Measurements from ENCODE around the gene COL9A2.

The COL9A2 gene

DNA sequence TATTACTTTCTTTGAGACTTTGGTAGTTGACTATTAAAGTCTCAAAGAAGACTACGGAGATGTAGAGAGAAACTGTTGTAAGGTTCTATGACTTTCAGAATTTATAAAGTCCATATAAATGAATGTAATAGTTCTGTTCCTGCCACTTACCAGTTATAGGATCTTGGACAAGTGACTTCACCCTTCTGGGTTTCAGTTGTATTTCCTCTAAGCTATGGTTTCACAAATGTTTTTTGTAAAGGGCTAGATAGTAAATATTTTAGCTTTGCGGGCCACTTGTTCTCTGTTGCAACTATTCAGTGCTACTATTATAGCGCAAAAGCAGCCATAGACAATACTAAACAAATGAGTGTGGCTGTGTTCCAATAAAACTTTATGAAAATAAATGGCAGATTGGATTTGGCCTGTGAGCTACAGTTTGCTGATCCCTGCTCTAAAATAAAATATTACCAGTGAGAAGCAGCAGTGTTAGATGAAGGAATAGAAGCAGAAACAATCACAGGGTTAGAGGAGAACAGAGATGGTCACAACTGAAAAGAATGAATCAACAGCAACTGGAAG lies 44.4 kb downstream of the COL9A2 start:
- H3K27ac ChIP-seq (ENCODE audit: low read length, poor library complexity, severe bottlenecking) = no peak overlapping the region
- H3K9ac ChIP-seq (ENCODE audit: low read length) = no peak overlapping the region
- no peak overlapping the region for H3K4ac ChIP-seq (ENCODE audit: low read depth in 1 of 2, low read length in 2 of 2)
- no peak overlapping the region for H2BK12ac ChIP-seq (ENCODE audit: low read length in 2 of 2)
- H2BK5ac ChIP-seq (ENCODE audit: low read depth, low read length, poor library complexity, severe bottlenecking) = no peak overlapping the region
- no peak for DNase-seq
- H4K91ac ChIP-seq (ENCODE audit: low read length) = no peak overlapping the region
- H3K4me1 ChIP-seq (ENCODE audit: control insufficient read depth, insufficient read depth, low read depth, low read length) = peaks cover 4% of the 10 kb centered on the region
- no peak overlapping the region for H2AK5ac ChIP-seq (ENCODE audit: low read length, severe bottlenecking)
- no peaks in the 10 kb centered on the region for H3K27me3 ChIP-seq (ENCODE audit: control insufficient read depth in 1 of 2, insufficient read depth in 1 of 2, low read length in 2 of 2)
- no peak overlapping the region for H4K8ac ChIP-seq (ENCODE audit: low read length)
- H3K36me3 ChIP-seq (ENCODE audit: control insufficient read depth in 1 of 2, insufficient read depth in 2 of 2, low read depth in 1 of 2, low read length in 2 of 2) = peaks cover 10 to 79% of the 10 kb centered on the region in 2 experiments
- 100% methylated on average over 2 of the region's 3 CpGs for WGBS
- H3K18ac ChIP-seq (ENCODE audit: low read depth in 1 of 2, low read length in 2 of 2) = no peak overlapping the region
- no peak overlapping the region for H2AFZ ChIP-seq (ENCODE audit: low read depth, low read length)
- peaks cover 14% of the 10 kb centered on the region for H3K79me1 ChIP-seq (replicated peaks; ENCODE audit: low read length, poor library complexity, severe bottlenecking)
- no peak overlapping the region for H2BK120ac ChIP-seq (ENCODE audit: low read depth, low read length)
- no peak overlapping the region for H3K4me2 ChIP-seq (ENCODE audit: low read length, poor library complexity, severe bottlenecking)
- H3K14ac ChIP-seq (ENCODE audit: low read length in 2 of 2) = no peak overlapping the region
- H3K4me3 ChIP-seq (ENCODE audit: insufficient read depth in 1 of 2, low read depth in 1 of 2, low read length in 2 of 2) = no peak overlapping the region
- no peak overlapping the region for H3K23ac ChIP-seq (ENCODE audit: low read length in 2 of 2)
- no peaks in the 10 kb centered on the region for H3K9me3 ChIP-seq (ENCODE audit: control insufficient read depth, low read length)
- no peak overlapping the region for H2BK15ac ChIP-seq (ENCODE audit: low read depth, poor library complexity, severe bottlenecking)

DNA sequence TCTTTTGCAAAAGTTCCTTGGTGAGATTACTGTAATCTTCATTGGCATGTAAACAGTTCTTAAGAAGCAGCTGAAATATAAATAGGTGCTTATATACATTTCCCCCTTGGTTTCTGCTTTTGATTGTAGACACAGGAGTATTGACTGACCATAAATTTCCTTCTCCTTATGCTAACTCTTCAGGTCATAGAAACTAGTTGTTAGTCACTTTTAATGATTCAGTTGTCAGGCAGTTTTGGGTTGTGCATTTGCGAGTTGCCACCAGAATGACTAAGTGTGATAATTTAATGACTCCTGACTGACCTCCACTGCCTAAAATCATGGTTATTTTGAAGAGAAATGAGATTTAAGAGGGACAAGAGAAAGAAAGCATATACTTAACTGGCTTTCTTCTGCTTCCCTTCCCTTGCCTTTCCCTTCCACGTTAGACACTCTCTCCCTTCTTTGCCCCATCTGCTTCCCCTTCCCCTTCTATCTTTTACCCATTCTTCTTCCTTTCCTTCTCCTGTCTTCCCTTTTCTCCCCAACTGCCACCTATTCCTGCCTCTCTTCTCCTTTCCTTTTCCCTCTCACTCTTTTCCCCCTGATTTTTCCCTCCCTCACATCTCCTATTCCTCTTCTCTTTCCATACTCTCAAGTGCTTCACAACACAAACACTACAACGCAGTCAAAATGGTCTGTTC lies 46.8 kb downstream of the COL9A2 start:
- Histone ChIP-seq H2BK12ac (ENCODE audit: low read length in 2 of 2) (no peak overlapping the region), H3K4me2 (ENCODE audit: low read length, poor library complexity, severe bottlenecking) (no peak overlapping the region), H2BK120ac (ENCODE audit: low read depth, low read length) (no peak overlapping the region), H3K4me1 (ENCODE audit: control insufficient read depth, insufficient read depth, low read depth, low read length) (peaks cover 6% of the 10 kb centered on the region), H4K91ac (ENCODE audit: low read length) (no peak overlapping the region), H3K27ac (ENCODE audit: low read length, poor library complexity, severe bottlenecking) (no peak overlapping the region), H3K4ac (ENCODE audit: low read depth in 1 of 2, low read length in 2 of 2) (no peak overlapping the region), H3K27me3 (ENCODE audit: control insufficient read depth in 1 of 2, insufficient read depth in 1 of 2, low read length in 2 of 2) (no peaks in the 10 kb centered on the region), H2AK5ac (ENCODE audit: low read length, severe bottlenecking) (no peak overlapping the region), H3K23ac (ENCODE audit: low read length in 2 of 2) (no peak overlapping the region), H3K9ac (ENCODE audit: low read length) (peak overlapping the region; percentile 56), H3K79me1 (replicated peaks; ENCODE audit: low read length, poor library complexity, severe bottlenecking) (peaks cover 14% of the 10 kb centered on the region), H3K9me3 (ENCODE audit: control insufficient read depth, low read length) (no peaks in the 10 kb centered on the region), H3K18ac (ENCODE audit: low read depth in 1 of 2, low read length in 2 of 2) (no peak overlapping the region), H2BK15ac (ENCODE audit: low read depth, poor library complexity, severe bottlenecking) (no peak overlapping the region), H3K36me3 (ENCODE audit: control insufficient read depth in 1 of 2, insufficient read depth in 2 of 2, low read depth in 1 of 2, low read length in 2 of 2) (peaks cover 12 to 78% of the 10 kb centered on the region in 2 experiments), H3K4me3 (ENCODE audit: insufficient read depth in 1 of 2, low read depth in 1 of 2, low read length in 2 of 2) (no peak overlapping the region), H3K14ac (ENCODE audit: low read length in 2 of 2) (no peak overlapping the region), H2BK5ac (ENCODE audit: low read depth, low read length, poor library complexity, severe bottlenecking) (no peak overlapping the region), H2AFZ (ENCODE audit: low read depth, low read length) (no peak overlapping the region), H4K8ac (ENCODE audit: low read length) (no peak overlapping the region)
- peak; percentile 30 for DNase-seq
- 82% methylated on average over 3 of the region's 3 CpGs for WGBS

DNA sequence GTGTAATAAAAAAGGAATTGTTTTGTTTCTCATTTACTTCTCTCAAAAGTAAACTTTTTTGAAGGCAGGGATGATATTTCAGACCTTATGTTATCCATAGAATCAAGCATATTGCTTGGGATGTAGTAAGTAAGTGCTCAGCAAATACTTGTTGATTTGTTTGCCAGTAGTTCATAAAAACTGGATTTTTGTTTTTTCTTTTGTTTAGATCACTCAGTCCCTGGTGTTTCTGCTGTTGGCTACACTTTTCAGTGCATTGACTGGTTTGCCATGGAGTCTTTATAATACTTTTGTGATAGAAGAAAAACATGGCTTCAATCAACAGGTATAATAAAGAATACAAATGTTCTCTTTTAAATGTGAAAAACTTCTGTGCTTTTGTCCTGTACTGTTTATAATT lies 48.9 kb downstream of the COL9A2 start:
- H3K4me1 ChIP-seq (ENCODE audit: control insufficient read depth, insufficient read depth, low read depth, low read length) = peaks cover 4% of the 10 kb centered on the region

GRCh38 chr1:40267767-40268187 lies 49.3 kb downstream of the COL9A2 start:
- Histone ChIP-seq H3K36me3 (ENCODE audit: control insufficient read depth in 1 of 2, insufficient read depth in 2 of 2, low read depth in 1 of 2, low read length in 2 of 2) (peaks cover 15 to 82% of the 10 kb centered on the region in 2 experiments), H3K27me3 (ENCODE audit: control insufficient read depth in 1 of 2, insufficient read depth in 1 of 2, low read length in 2 of 2) (no peaks in the 10 kb centered on the region), H2BK15ac (ENCODE audit: low read depth, poor library complexity, severe bottlenecking) (no peak overlapping the region), H3K9ac (ENCODE audit: low read length) (peak overlapping the region; percentile 95), H3K79me1 (replicated peaks; ENCODE audit: low read length, poor library complexity, severe bottlenecking) (peaks cover 21% of the 10 kb centered on the region), H2BK5ac (ENCODE audit: low read depth, low read length, poor library complexity, severe bottlenecking) (no peak overlapping the region), H3K23ac (ENCODE audit: low read length in 2 of 2) (no peak overlapping the region), H3K14ac (ENCODE audit: low read length in 2 of 2) (no peak overlapping the region), H3K18ac (ENCODE audit: low read depth in 1 of 2, low read length in 2 of 2) (no peak overlapping the region), H3K4me2 (ENCODE audit: low read length, poor library complexity, severe bottlenecking) (no peak overlapping the region), H3K4me1 (ENCODE audit: control insufficient read depth, insufficient read depth, low read depth, low read length) (peaks cover 2% of the 10 kb centered on the region), H4K8ac (ENCODE audit: low read length) (no peak overlapping the region), H2AFZ (ENCODE audit: low read depth, low read length) (no peak overlapping the region), H3K9me3 (ENCODE audit: control insufficient read depth, low read length) (no peaks in the 10 kb centered on the region), H2BK12ac (ENCODE audit: low read length in 2 of 2) (no peak overlapping the region), H2AK5ac (ENCODE audit: low read length, severe bottlenecking) (no peak overlapping the region), H3K4me3 (ENCODE audit: insufficient read depth in 1 of 2, low read depth in 1 of 2, low read length in 2 of 2) (no peak overlapping the region), H3K4ac (ENCODE audit: low read depth in 1 of 2, low read length in 2 of 2) (no peak overlapping the region), H4K91ac (ENCODE audit: low read length) (no peak overlapping the region), H3K27ac (ENCODE audit: low read length, poor library complexity, severe bottlenecking) (no peak overlapping the region), H2BK120ac (ENCODE audit: low read depth, low read length) (no peak overlapping the region)
- WGBS = 95% methylated on average over 2 of the region's 2 CpGs
- peak; percentile 74 for DNase-seq

More for the DNA sequence above, 48.9 kb downstream of the COL9A2 start:
- no peak overlapping the region for H2BK120ac ChIP-seq (ENCODE audit: low read depth, low read length)
- no peak for DNase-seq
- H3K27me3 ChIP-seq (ENCODE audit: control insufficient read depth in 1 of 2, insufficient read depth in 1 of 2, low read length in 2 of 2) = no peaks in the 10 kb centered on the region
- no peak overlapping the region for H3K4ac ChIP-seq (ENCODE audit: low read depth in 1 of 2, low read length in 2 of 2)
- peak overlapping the region; percentile 95 for H3K9ac ChIP-seq (ENCODE audit: low read length)
- H2BK12ac ChIP-seq (ENCODE audit: low read length in 2 of 2) = no peak overlapping the region
- no peak overlapping the region for H3K23ac ChIP-seq (ENCODE audit: low read length in 2 of 2)
- no peak overlapping the region for H4K91ac ChIP-seq (ENCODE audit: low read length)
- no peaks in the 10 kb centered on the region for H3K9me3 ChIP-seq (ENCODE audit: control insufficient read depth, low read length)
- H3K4me2 ChIP-seq (ENCODE audit: low read length, poor library complexity, severe bottlenecking) = no peak overlapping the region
- H2AK5ac ChIP-seq (ENCODE audit: low read length, severe bottlenecking) = no peak overlapping the region
- peaks cover 15 to 81% of the 10 kb centered on the region in 2 experiments for H3K36me3 ChIP-seq (ENCODE audit: control insufficient read depth in 1 of 2, insufficient read depth in 2 of 2, low read depth in 1 of 2, low read length in 2 of 2)
- H3K79me1 ChIP-seq (replicated peaks; ENCODE audit: low read length, poor library complexity, severe bottlenecking) = peaks cover 21% of the 10 kb centered on the region
- H2AFZ ChIP-seq (ENCODE audit: low read depth, low read length) = no peak overlapping the region
- no peak overlapping the region for H3K18ac ChIP-seq (ENCODE audit: low read depth in 1 of 2, low read length in 2 of 2)
- H4K8ac ChIP-seq (ENCODE audit: low read length) = no peak overlapping the region
- no peak overlapping the region for H3K14ac ChIP-seq (ENCODE audit: low read length in 2 of 2)
- H3K27ac ChIP-seq (ENCODE audit: low read length, poor library complexity, severe bottlenecking) = no peak overlapping the region
- no peak overlapping the region for H2BK15ac ChIP-seq (ENCODE audit: low read depth, poor library complexity, severe bottlenecking)
- no peak overlapping the region for H2BK5ac ChIP-seq (ENCODE audit: low read depth, low read length, poor library complexity, severe bottlenecking)
- no peak overlapping the region for H3K4me3 ChIP-seq (ENCODE audit: insufficient read depth in 1 of 2, low read depth in 1 of 2, low read length in 2 of 2)
